ENCODE results near the gene COPB2. TPM values are rescaled to one million over a fixed set of nuclear protein-coding genes. Genes with fewer than 3 reads are reported as not detected.
A peak's percentile ranks its signal among the peaks of the same experiment; 100 is the strongest.

The COPB2 gene
- polyA plus RNA-seq, 1 of the 3 experiments (the other 2 are of a cell fraction), result 69.7 TPM

GRCh38 chr3:139427283-139428060, 38.0 kb upstream of the COPB2 start (continued):
- TF ChIP-seq IRF3 (IDR thresholded peaks at IDR 0.05; ENCODE audit: low read depth, low read length) (no peak), SMC3 (IDR thresholded peaks at IDR 0.05; ENCODE audit: low read depth, low read length) (peak; percentile 93), POLR2AphosphoS5 (IDR thresholded peaks at IDR 0.05; ENCODE audit: low read depth, low read length) (no peak)

GRCh38 chr3:139425745-139426400, 36.4 kb upstream of the COPB2 start:
- peaks cover 0 to 10% of the 10 kb centered on the region in 2 experiments for H3K36me3 ChIP-seq (replicated peaks in 1 of 2; ENCODE audit: control insufficient read depth in 1 of 2, insufficient read depth in 2 of 2, low read length in 1 of 2)
- H3K27me3 ChIP-seq (ENCODE audit: insufficient read depth), result no peaks in the 10 kb centered on the region
- no peak overlapping the region for H3K4me2 ChIP-seq
- TF ChIP-seq MXI1 (IDR thresholded peaks at IDR 0.05; ENCODE audit: low read depth, low read length) (no peak), CTCF (IDR thresholded peaks at IDR 0.05) (no peak), YY1 (IDR thresholded peaks at IDR 0.05; ENCODE audit: low read depth) (no peak)
- H3K9ac ChIP-seq, result no peak overlapping the region
- H2AFZ ChIP-seq (ENCODE audit: low read depth), result no peak overlapping the region
- H3K4me1 ChIP-seq (ENCODE audit: control insufficient read depth in 1 of 2, insufficient read depth in 2 of 2, low read depth in 1 of 2, low read length in 1 of 2), result no peaks in the 10 kb centered on the region
- WGBS (ENCODE audit: low lambda C conversion rate), result 73% methylated on average over 5 of the region's 5 CpGs
- H3K4me3 ChIP-seq (ENCODE audit: low read depth in 2 of 2, low read length in 1 of 2), result no peak overlapping the region
- no peaks in the 10 kb centered on the region for H3F3A ChIP-seq (replicated peaks; ENCODE audit: insufficient read depth)
- H4K20me1 ChIP-seq (ENCODE audit: insufficient read depth), result no peaks in the 10 kb centered on the region
- no peak for DNase-seq
- H3K79me2 ChIP-seq (ENCODE audit: insufficient read depth), result no peaks in the 10 kb centered on the region
- H3K9me2 ChIP-seq, result no peaks in the 10 kb centered on the region
- no peaks in the 10 kb centered on the region for H3K9me3 ChIP-seq
- ChIA-PET POLR2A (interaction anchor here (0.6 kb wide), 1 partner anchor 46 kb away, joined by 3 read pairs; no protein-coding TSS in a partner anchor), CTCF (interaction anchor here (1.9 to 5.3 kb wide), 4 partner anchors 135 to 510 kb away, joined by 4 to 141 read pairs (median 34); partner anchors contain the start of gene CLSTN2)
- H3K27ac ChIP-seq (ENCODE audit: low read depth in 2 of 2, low read length in 1 of 2), result no peak overlapping the region

GRCh38 chr3:139423232-139423631, 33.8 kb upstream of the COPB2 start:
- WGBS (ENCODE audit: low lambda C conversion rate), result 83% methylated on average over 1 of the region's 2 CpGs
- H3K27ac ChIP-seq (ENCODE audit: low read depth in 2 of 2, low read length in 1 of 2), result no peak overlapping the region
- H3K9me2 ChIP-seq, result no peaks in the 10 kb centered on the region
- TF ChIP-seq FOSL2 (IDR thresholded peaks at IDR 0.05; ENCODE audit: borderline replicate concordance, low read depth), result no peak
- TF ChIP-seq ELF1 (IDR thresholded peaks at IDR 0.05), result no peak
- TF ChIP-seq JUND (IDR thresholded peaks at IDR 0.05), result no peak
- no peak for TF ChIP-seq ZBTB33 (IDR thresholded peaks at IDR 0.05; ENCODE audit: borderline replicate concordance, low read depth)
- no peak for TF ChIP-seq CTCF (IDR thresholded peaks at IDR 0.05)
- TF ChIP-seq MXI1 (IDR thresholded peaks at IDR 0.05; ENCODE audit: low read depth, low read length), result no peak
- no peak for TF ChIP-seq YY1 (IDR thresholded peaks at IDR 0.05; ENCODE audit: low read depth)
- no peaks in the 10 kb centered on the region for H4K20me1 ChIP-seq (ENCODE audit: insufficient read depth)
- H3K79me2 ChIP-seq (ENCODE audit: insufficient read depth), result no peaks in the 10 kb centered on the region
- ChIA-PET CTCF (interaction anchor here (5.5 kb wide), 1 partner anchor 139 kb away, joined by 32 read pairs; no protein-coding TSS in a partner anchor), POLR2A (no interaction called here)
- H3K9ac ChIP-seq, result no peak overlapping the region
- H3K36me3 ChIP-seq (replicated peaks in 1 of 2; ENCODE audit: control insufficient read depth in 1 of 2, insufficient read depth in 2 of 2, low read length in 1 of 2), result peaks cover 0 to 10% of the 10 kb centered on the region in 2 experiments
- H3F3A ChIP-seq (replicated peaks; ENCODE audit: insufficient read depth), result no peaks in the 10 kb centered on the region
- no peak for DNase-seq
- no peaks in the 10 kb centered on the region for H3K9me3 ChIP-seq
- no peak overlapping the region for H2AFZ ChIP-seq (ENCODE audit: low read depth)
- H3K4me1 ChIP-seq (ENCODE audit: control insufficient read depth in 1 of 2, insufficient read depth in 2 of 2, low read depth in 1 of 2, low read length in 1 of 2), result no peaks in the 10 kb centered on the region
- H3K27me3 ChIP-seq (ENCODE audit: insufficient read depth), result no peaks in the 10 kb centered on the region
- no peak overlapping the region for H3K4me2 ChIP-seq
- H3K4me3 ChIP-seq (ENCODE audit: low read depth in 2 of 2, low read length in 1 of 2), result no peak overlapping the region

Measured in SK-N-SH (cell line).